TTC549 (cell line): ENCODE results near the gene ASB16.

ENCODE experiments used
- FAIRE-seq: peaks from 2 replicates; lab custom pipeline; 2012; peaks lifted over from hg19 to GRCh38; lab: Jason Lieb, UNC

ASB16 gene

DNA sequence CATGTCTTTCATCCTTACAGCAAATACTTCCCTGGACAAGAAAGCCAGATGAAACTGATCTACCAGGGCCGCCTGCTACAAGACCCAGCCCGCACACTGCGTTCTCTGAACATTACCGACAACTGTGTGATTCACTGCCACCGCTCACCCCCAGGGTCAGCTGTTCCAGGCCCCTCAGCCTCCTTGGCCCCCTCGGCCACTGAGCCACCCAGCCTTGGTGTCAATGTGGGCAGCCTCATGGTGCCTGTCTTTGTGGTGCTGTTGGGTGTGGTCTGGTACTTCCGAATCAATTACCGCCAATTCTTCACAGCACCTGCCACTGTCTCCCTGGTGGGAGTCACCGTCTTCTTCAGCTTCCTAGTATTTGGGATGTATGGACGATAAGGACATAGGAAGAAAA, 20.0 kb downstream of the ASB16 start:
- FAIRE-seq = no peak

DNA sequence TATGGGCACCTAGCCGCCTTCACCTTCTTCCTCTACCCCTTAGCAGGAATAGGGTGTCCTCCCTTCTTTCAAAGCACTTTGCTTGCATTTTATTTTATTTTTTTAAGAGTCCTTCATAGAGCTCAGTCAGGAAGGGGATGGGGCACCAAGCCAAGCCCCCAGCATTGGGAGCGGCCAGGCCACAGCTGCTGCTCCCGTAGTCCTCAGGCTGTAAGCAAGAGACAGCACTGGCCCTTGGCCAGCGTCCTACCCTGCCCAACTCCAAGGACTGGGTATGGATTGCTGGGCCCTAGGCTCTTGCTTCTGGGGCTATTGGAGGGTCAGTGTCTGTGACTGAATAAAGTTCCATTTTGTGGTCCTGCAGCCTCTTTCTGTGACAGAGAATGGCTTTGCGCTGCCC, 20.9 kb downstream of the ASB16 start:
- no peak for FAIRE-seq

DNA sequence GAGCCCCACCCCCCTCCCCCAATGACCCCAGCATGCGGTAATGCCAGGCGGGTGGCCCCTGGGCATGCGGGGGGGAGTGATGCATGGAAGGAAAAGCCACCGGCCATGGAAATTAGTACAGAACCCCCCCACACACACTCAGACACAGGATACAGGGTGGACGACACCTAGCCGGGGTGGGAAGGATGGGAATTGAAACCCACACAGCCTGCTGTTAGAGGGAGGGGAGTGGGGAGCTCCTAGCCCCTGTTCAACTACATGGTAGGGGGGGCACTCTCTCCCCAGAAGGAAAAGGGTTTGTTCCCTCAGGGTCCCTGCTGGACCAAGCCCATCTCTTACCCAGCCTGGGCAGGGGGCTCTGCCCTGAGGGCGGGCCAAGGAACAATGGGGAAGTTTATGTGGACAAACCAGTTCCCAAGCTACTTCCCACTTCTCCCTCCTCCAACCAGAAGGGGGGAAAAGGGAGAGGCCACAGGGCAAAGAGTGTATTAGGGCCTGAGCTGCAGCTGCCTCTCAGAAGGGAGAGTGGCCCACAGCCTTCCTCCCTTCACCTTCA, 21.5 kb downstream of the ASB16 start:
- FAIRE-seq = no peak

DNA sequence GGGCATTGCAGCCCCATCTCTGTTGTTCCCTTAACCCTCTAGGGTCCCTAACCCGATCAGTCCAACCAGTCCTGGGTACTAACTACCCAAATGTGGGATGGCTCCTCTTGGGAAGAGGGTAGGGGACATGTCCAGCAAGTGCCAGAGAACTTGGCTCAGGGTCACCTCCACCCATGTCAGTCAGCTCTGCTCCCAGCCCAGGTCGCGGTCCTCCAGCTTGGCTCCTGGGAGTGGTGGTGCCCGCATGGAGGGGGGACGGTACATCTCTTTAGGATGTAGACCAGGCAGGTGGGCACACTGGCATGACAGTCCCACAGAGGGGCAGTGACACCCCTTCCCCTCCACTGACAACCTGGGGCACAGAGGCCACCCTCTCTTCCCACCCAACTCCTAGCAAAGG, 22.2 kb downstream of the ASB16 start:
- FAIRE-seq = no peak

DNA sequence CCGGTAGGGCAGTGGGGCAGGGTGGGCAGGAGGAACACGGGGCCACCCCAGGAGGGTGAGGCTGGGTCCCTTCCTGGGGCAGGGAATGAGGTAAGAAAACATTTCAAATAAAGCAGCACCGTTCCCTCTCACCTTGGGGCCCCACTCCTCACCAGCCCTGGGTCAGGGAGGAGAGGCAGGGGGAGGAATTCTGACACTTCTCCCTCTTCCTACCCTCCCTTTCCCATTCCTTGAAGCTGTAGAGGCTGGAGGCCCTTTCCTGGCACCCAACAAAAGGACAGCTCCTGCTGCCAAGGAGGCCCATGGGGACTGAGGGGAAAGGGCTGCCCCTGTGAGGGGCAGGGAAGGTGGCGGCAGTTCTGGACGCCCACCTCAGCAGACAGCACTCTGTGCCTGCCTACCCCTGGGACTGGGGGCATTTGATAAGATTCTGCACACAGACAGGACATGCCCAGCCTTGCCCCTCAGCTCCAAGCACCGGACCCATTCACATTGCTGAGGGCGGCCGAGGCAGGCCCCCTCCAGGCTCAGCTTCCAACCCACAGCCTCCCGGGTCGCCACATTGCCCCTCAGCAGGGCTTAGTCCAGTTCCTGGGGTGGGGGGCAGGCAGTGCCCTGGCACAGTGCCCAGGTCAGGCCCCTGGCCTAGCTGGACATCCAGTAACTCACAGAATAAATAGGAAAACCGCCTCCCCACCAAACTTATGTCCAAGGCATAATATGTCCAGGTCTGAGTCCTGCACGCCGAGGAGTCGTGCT, 23.0 kb downstream of the ASB16 start:
- no peak for FAIRE-seq

DNA sequence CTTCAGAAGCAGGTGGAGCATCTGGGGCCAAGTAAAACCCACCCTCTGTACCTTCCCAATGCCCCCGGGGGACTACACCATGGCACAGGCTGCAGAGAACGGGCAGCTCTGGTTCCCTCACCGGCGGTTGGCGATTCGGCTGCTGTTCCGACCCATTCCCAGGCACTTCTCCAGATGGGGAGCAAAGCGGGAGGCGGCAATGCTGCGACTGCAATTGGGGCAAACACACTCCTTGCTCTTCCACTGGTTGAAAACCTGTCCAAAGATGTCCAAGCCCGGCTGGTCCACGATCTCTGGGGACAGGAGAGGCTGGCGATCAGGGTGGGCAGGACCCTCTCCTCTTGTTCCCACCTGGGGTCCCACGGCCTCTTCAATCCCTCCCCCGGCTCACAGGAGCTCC, 26.6 kb downstream of the ASB16 start:
- FAIRE-seq = no peak

DNA sequence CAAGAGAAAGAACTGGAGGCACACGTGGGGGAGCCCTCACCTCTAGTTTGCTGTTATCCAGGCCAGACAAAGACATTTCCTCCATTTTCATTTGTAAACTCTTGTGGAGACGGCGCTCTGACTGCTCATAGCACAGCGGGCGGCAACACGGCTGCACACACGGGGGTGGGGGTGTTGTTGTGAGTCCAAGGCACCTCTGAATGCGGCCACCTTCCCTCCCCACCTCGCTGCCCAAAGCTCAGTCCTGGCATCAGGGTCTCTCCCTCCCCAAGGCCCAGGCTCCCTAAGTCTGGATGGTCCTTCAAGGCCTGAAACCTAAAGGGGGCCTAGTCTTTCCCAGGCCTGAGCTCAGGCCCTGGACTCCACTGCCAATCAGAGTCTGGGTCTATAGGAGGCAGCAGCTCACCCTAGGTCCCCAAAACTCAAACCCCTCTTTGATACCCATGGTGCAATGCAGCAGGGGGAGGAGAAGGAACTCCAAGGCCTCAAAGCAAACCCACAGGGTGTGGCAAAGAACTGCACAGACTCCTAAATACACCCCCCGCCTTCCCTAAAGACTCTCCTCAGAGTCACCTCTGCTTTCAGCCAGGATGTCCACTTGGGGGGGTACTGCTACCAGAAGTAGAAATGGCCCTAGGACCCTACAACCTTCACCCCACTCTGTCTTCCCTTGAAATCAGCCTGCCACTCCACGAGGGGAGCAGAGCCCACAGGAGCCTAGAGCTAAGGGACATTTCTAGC, 27.6 kb downstream of the ASB16 start:
- FAIRE-seq = no peak

DNA sequence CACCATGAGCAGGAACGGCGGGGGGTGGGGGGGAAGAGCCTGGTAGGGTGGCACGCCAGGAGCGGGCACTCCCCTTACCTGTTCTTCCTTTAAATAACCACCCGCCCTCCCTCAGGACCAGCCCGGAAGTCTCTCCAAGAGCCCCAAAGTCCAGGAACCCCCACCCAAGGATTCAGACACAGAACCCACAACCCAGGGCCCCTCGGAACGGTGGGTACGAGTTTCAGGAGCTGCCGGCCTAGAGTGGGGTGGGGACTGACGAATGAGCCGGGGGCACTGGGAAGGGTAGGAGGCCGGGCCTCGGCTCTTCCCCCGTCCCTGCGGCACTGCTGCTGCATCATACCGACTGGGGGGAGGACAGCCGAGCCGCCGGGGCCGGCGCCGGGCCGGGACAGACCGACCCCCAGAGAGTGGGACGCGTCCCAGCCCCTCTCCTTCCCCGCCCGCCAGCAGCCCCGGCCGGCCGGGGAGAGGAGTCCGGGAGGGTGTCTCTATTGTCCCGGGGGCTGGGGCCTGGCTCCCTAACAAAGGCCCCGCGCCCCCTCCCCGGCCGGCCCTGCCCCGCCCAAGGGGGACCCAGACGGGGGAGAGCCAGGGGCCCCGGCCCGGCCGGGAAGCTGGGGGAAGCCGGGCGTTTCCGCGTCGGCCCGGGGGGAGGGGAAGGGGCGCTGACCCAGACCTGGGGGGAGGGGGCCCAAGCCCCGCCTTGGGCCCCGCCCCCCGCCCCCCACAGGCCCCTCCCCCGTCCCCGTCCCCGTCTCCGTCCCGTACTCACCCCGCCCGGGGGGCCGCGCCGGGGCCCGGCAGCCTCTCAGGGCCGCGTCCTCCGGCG, 28.4 kb downstream of the ASB16 start:
- no peak for FAIRE-seq

DNA sequence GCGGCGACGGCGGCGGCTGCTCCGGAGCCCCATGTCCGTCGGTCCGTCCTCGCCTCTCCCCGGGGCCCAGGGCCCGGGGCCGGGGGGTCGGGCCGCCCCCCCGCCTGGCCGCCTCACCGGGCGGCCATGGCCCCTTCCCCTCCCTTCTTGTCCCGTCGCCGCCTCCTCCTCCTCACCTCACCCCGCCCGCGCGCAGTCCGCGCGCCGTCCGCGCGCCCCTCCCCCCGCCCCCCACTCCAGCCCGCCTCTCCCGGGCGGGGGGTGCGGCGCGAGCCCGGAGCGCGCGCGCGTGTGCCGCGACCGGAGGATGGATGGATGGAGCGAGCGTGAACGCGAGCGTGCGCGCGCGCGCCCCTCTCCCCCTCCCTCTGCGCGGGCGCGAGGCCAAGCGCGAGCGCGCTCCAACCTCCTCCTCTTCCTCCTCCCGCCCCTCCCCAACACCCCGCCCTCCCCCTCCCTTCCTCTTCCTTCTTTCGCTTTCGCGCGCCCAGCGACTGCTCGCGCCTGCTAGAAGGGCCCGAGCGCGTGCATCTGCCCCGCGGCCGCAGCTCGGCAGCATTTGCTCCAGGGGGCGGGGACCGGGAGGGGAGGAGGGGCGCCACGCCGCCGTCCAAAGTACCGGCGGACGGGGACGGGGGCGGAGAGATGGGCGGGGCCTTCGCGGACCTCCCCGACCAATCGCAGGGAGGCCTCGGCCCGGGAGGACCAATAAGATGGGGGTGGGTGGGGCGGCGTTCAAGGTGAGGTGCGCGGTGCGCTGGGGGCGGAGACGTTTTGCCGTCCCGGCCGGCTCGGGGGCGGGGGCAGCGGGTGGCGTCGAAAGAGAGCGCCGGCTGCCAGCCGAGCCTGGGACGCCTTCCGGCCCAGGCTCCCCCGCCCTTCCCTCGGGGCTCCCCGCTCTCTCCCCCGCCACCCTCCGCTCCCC, 29.3 kb downstream of the ASB16 start, which contains the start of gene ATXN7L3:
Gene ATXN7L3, minus strand, starts transcription at position 332 of the 925 bp plus-strand sequence. CDS start 1,814 bp downstream, outside the sequence.
- no peak for FAIRE-seq

DNA sequence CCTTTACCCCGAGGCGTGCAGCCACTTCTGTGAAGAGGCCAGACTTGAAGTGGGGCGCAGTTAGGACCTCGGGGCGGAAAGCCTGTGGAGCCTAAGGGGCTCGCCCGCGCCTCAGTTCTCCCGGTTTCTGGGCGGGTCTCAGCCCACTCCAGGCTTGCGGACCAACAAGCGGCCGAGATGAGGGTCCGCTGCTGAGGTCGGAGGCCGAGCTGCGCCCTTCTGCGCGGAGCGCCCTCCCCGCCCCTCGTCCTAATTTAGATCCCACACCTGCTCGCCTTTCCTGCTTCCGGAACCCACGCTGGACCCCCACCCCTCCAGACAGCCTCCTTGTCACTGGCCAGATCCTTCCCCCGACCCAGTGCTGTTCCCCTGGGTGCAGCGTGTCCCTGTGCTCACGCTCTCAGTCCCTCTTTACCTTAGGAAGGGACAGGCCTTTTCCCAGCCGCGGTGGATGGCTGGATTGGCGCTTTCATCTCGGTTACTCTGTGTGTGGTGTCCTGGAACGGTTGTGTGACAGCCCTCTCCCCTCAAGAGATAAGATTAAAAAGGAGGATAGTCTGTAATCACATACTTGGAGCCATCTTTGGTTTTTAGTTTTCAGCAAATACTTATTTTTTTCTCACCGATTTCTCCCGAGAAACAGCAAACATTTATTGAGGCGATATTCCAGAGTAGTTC, 30.1 kb downstream of the ASB16 start:
- FAIRE-seq = no peak

DNA sequence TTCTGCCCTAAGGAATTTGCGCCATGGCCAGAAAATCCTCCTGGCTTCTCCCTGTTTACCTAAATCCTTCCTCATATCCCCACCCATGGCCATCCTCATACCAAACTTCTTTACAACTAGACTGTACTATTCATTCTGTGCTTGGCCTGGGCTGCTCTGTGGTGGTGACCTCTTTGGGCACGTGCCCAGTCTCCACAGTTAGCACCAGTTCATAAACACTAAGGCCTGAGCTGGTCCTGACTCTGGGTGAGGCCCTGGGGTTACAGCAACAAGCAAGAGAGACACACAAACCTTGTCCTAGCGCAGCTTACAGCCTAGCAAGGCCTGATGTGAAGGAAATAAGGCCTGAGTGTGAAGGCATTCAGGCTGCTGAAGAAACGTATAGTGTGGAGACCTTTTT, 32.3 kb downstream of the ASB16 start:
- no peak for FAIRE-seq

DNA sequence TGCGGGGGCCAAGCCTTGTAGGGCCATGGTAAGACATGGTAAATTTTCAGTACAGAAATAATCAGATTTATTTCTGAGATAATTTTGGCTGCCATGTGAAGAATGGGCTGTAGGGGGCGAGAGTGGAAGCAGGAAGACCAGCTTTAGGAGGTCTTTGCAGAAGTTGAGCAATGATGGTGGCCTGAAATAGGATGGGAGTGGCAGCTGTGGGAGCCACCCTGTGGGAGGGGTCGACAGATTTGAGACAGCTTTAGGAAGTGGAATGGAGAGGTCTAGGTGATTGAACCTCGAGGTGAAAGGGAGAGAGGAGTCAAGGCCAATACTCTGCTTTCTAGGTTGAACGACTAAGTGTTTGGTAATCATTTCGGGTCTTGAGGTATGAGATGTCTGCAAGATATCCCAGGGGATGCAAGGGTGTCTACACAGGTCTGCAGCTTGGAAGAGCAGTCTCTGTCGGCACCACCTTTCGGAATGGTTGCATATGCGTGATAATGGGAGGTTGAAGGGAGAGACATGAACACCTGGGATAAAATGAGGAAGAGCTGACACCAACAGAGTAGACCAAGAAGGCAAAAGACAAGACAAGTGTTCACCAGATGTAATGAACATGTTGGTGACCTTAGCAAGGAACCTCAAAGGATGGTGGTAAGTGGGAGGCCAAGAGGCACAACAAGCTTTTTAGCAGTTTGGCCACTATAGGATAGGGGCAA, 33.4 kb downstream of the ASB16 start:
- peak; percentile 75 for FAIRE-seq

DNA sequence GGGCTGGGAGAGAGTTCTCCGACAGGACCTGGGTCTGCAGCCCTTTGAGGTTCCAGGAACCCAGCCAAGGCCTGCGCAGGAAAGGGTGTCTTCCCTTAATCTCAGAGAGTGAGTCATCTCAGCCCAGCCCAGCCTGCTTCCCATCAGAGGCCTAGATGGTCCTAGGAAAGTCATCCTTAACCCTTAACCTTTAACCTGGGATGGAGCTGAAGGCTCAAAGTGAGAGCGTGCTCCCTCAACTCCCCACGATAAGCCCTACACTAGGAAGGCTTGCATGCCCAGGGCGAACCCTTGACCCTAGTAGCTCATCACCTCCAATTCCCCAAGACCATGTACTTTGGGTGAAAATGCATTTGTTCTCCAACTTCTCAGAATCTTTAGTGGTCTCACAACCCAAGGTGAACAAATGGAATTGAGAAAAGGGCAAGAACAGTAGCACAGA, 34.0 kb downstream of the ASB16 start:
- no peak for FAIRE-seq

DNA sequence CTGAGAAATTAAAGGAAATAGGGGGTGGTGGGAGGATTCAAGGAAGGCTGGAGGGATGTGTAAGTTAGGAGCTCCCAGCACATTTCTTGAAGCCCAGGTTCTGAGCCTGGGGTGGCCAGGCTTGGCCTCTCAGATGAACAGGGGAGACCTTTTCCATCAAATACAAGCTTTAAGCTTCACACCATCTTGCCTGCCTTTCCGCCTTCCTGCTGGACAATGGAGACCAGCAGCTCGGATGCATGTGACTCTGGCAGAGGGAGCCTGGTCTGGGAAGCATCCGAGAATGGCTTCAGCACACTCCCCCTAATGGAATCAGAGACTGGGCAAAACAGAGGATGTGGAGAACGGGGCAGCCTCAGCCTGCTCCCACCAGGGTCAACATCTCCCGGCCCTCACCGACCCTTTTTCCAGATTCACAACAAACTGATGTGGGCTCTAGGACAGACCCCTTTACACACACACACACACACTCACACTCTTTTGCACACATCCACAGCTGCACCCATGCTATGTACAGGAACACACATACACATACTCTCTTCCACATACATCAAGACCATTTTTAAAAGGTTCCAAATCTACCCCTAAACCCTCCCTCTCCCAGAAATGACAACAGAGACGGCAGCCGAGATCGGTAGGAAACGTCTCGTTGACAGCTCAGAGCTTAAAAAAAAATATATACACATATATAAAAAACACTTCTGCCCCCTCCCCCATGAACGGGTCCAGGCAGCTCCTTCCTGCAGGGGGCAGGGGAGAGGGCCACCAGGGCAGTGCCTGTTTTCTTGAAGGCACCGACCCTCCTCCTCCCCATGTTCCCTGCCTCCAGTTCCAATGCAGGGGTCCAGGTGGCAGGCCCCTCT, 35.7 kb downstream of the ASB16 start:
- no peak for FAIRE-seq

DNA sequence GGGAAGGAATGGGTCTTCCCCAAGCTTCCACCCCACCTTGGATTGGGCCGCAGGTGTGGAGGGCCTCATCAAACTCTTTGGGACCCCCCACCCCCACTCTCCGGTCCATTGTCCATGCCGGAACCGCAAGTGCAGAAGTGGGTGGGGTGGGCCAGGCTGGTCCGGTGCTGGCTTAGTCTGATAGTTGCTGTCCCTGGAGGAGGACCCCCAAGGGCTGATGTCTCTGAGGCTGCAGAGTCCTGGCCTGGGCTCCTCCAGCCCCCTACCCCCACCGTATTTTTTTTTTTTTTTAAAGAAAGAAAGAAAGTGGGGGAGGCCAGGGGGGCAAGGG, 36.3 kb downstream of the ASB16 start:
- no peak for FAIRE-seq

DNA sequence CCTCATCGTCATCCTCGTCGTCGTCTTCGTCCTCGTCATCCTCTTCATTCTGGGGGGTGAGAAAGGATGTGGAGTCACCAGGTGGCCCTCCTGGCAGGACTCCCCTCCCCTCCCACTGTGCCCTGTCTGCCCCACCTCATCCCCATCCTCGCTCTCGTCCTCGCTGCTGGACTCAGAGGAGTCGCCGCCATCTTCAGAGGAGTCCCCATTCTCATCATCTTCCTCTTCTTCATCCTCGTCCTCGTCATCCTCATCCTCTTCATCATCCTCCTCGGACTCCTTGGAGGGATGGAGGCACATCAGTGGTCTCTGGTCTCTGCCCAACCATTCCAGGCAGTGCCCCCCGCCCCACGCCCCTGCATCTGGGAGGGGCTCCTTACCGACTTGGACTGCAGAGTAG, 36.8 kb downstream of the ASB16 start:
- no peak for FAIRE-seq

DNA sequence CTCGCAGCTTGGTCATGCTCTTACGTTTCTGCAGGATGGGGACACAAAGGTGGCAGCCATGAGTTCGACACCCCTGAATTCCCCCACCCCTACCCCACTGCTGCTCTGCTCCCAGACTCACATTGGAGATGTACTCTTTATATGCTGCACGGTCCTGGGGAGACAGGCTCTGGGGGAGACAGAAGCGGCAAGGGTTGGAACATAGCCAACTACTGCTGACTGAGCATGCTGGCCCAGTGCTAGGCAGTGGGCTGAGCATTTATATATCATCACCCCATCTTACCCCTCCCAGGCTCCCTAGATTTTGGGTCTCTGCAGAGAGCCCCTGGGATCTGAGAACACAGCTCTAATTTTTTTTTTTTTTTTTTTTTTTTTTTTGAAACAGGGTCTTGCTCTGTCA, 37.2 kb downstream of the ASB16 start:
- no peak for FAIRE-seq

DNA sequence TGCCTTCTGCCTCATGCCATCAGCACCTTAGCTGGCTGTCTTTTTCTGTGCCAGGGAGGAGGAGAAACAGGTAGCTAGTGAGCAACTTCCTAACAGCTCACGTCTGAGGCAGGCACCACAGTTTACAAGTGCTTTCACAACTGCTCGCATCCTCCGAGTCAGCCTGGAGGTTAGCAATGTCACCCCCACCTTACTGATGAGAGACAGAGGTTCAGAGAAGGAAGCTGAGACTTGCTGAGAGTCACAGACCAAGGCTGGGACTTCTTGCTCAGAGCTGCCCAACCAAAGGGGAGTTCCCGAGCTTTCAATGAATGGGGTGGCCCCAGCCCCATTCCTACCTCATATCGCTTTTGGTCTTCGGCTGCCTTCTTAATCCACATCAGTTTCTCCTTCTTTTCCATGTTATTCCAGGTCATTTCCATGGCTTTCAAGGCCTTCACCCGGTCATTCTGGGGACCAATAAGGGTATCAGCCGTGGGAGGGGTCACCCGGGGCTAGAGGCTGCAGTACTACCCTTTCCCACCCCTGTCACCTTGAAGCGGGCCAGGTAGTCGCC, 39.4 kb downstream of the ASB16 start:
- no peak for FAIRE-seq
